ENCODE measurements around the gene NPEPL1. TPM values are rescaled to one million over a fixed set of nuclear protein-coding genes. Genes with fewer than 3 reads are reported as not detected.

The NPEPL1 gene
- total and polyA plus RNA-seq, 2 of the 8 experiments (the other 6 are each of a cell fraction or from before 2014, with no cell fraction given): 12.4 to 26.8 TPM

GRCh38 chr20:58696411-58696961 lies 3.9 kb downstream of the NPEPL1 start (continued):
- no peak for TF ChIP-seq ZNF274 (IDR thresholded peaks at IDR 0.05; ENCODE audit: borderline replicate concordance, extremely low read depth, low read length)

Measured in H1 (cell line).